Measurements from ENCODE around the gene MTHFR. TPM values are rescaled to one million over a fixed set of nuclear protein-coding genes. Genes with fewer than 3 reads are reported as not detected.

The MTHFR gene
- polyA plus RNA-seq, 1 of the 3 experiments (the other 2 are of a cell fraction): 5.3 TPM

DNA sequence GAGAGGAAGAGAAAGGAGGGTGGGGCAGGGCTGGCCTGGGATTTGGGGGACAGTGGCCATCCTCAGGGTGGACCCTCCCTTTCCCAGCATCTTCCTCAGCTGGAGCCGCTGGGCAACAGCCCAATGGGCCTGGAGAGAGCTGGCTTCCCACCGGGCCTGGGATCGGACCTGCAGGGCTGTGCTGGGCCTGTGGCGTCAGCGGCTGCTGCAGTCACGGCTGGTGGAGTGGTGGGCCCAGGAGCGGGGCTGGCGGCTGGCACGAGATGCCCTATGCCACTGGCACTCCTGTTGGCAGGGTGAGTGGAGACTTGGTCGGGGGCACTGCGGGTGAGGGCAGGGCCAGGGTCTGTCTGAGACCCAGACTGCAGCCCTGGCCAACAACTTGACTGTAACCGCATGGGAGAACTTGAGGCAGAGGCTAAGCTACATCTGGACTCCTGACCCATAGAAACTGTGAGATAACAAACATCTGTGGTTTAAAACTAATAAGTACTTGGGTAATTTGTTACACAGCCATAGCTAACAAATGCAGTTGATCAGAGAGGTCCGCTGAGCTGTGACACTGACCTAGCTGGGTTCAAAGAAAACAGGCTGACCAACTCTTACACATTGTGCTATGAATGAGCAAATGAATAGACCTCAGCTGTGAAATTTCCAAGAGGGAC, 25.9 kb downstream of the MTHFR start:
- no peaks in the 10 kb centered on the region for H3K9me3 ChIP-seq
- H3F3A ChIP-seq (replicated peaks; ENCODE audit: insufficient read depth): no peaks in the 10 kb centered on the region
- no peaks in the 10 kb centered on the region for H4K20me1 ChIP-seq (ENCODE audit: insufficient read depth)
- TF ChIP-seq FOXM1 (IDR thresholded peaks at IDR 0.05; ENCODE audit: low read depth) (no peak), POLR2AphosphoS5 (IDR thresholded peaks at IDR 0.05; ENCODE audit: low read depth, low read length) (no peak), JUND (IDR thresholded peaks at IDR 0.05) (no peak), MEF2A (IDR thresholded peaks at IDR 0.05; ENCODE audit: borderline replicate concordance, low read depth) (no peak), TCF12 (IDR thresholded peaks at IDR 0.05) (no peak), RXRA (IDR thresholded peaks at IDR 0.05; ENCODE audit: borderline replicate concordance, low read depth) (no peak), FOXJ3 (CRISPR knock-in tag; IDR thresholded peaks at IDR 0.05) (no peak), YY1 (IDR thresholded peaks at IDR 0.05; ENCODE audit: low read depth) (no peak), ELF1 (IDR thresholded peaks at IDR 0.05) (no peak), RFX5 (IDR thresholded peaks at IDR 0.05; ENCODE audit: low read length) (no peak), EP300 (IDR thresholded peaks at IDR 0.05; ENCODE audit: borderline replicate concordance in 1 of 2, low read depth in 1 of 2, low read length in 1 of 2) (no peak)
- TF ChIP-seq, protein P1, sequence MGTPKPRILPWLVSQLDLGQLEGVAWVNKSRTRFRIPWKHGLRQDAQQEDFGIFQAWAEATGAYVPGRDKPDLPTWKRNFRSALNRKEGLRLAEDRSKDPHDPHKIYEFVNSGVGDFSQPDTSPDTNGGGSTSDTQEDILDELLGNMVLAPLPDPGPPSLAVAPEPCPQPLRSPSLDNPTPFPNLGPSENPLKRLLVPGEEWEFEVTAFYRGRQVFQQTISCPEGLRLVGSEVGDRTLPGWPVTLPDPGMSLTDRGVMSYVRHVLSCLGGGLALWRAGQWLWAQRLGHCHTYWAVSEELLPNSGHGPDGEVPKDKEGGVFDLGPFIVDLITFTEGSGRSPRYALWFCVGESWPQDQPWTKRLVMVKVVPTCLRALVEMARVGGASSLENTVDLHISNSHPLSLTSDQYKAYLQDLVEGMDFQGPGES (IDR thresholded peaks at IDR 0.05; ENCODE audit: low read depth, low read length): no peak
- TF ChIP-seq, protein P2, sequence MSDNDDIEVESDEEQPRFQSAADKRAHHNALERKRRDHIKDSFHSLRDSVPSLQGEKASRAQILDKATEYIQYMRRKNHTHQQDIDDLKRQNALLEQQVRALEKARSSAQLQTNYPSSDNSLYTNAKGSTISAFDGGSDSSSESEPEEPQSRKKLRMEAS (IDR thresholded peaks at IDR 0.05; ENCODE audit: low read depth): no peak
- TF ChIP-seq, protein P3, sequence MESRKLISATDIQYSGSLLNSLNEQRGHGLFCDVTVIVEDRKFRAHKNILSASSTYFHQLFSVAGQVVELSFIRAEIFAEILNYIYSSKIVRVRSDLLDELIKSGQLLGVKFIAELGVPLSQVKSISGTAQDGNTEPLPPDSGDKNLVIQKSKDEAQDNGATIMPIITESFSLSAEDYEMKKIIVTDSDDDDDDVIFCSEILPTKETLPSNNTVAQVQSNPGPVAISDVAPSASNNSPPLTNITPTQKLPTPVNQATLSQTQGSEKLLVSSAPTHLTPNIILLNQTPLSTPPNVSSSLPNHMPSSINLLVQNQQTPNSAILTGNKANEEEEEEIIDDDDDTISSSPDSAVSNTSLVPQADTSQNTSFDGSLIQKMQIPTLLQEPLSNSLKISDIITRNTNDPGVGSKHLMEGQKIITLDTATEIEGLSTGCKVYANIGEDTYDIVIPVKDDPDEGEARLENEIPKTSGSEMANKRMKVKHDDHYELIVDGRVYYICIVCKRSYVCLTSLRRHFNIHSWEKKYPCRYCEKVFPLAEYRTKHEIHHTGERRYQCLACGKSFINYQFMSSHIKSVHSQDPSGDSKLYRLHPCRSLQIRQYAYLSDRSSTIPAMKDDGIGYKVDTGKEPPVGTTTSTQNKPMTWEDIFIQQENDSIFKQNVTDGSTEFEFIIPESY (IDR thresholded peaks at IDR 0.05; ENCODE audit: borderline replicate concordance, low read depth): no peak
- CTCF ChIA-PET: no interaction called here
- H3K4me2 ChIP-seq: no peak overlapping the region
- DNase-seq: no peak
- no peak overlapping the region for H2AFZ ChIP-seq (ENCODE audit: low read depth)
- 75% methylated on average over 4 of the region's 13 CpGs for WGBS (ENCODE audit: low lambda C conversion rate)
- no peaks in the 10 kb centered on the region for H3K36me3 ChIP-seq (replicated peaks in 1 of 2; ENCODE audit: control insufficient read depth in 1 of 2, insufficient read depth in 2 of 2, low read length in 1 of 2)
- POLR2A ChIA-PET: no interaction called here
- no peaks in the 10 kb centered on the region for H3K79me2 ChIP-seq (ENCODE audit: insufficient read depth)
- H3K4me3 ChIP-seq (ENCODE audit: low read depth in 2 of 2, low read length in 1 of 2): no peak overlapping the region
- no peak overlapping the region for H3K27ac ChIP-seq (ENCODE audit: low read depth in 2 of 2, low read length in 1 of 2)
- no peak overlapping the region for H3K9ac ChIP-seq
- H3K27me3 ChIP-seq (ENCODE audit: insufficient read depth): no peaks in the 10 kb centered on the region
- H3K9me2 ChIP-seq: no peaks in the 10 kb centered on the region
- peaks cover 0 to 11% of the 10 kb centered on the region in 2 experiments; a peak in 1 of 4 replicates for H3K4me1 ChIP-seq (ENCODE audit: control insufficient read depth in 1 of 2, insufficient read depth in 2 of 2, low read depth in 1 of 2, low read length in 1 of 2)

Data from SK-N-SH (cell line).